Stomach smooth muscle (tissue), 2 donors: ENCODE data around the gene PDGFB.

ENCODE experiments used
- H3K27ac ChIP-seq: one replicate; pipeline ENCODE4 v1.7.0; 2013; ENCODE audit warnings: mild to moderate bottlenecking, low read length, inconsistent platforms
- H3K27me3 ChIP-seq, 2 donors: one replicate each; pipeline ENCODE4 v1.7.0; 2013; ENCODE audit warnings: low read length in 2 of 2; ENCODE audit not compliant: insufficient read depth in 2 of 2, control insufficient read depth in 1 of 2
- H3K36me3 ChIP-seq, 2 donors: one replicate each; pipeline ENCODE4 v1.7.0; 2013; ENCODE audit warnings: low read length in 2 of 2; ENCODE audit not compliant: control insufficient read depth in 2 of 2, insufficient read depth in 2 of 2
- H3K4me1 ChIP-seq: one replicate; pipeline ENCODE4 v1.7.0; 2013; ENCODE audit warnings: low read length; ENCODE audit not compliant: control insufficient read depth, insufficient read depth
- H3K4me3 ChIP-seq, 2 donors: one replicate each; pipeline ENCODE4 v1.7.0; 2013; ENCODE audit warnings: low read length in 2 of 2
- H3K9ac ChIP-seq, 2 donors: one replicate each; pipeline ENCODE4 v1.7.0; 2013; ENCODE audit warnings: low read length in 2 of 2, mild to moderate bottlenecking in 1 of 2
- H3K9me3 ChIP-seq, 2 donors: one replicate each; pipeline ENCODE4 v1.7.0; 2013; ENCODE audit warnings: low read length in 2 of 2; ENCODE audit not compliant: control insufficient read depth in 2 of 2
- donor health status: healthy.
- donor health status: Pancreatic carcinoma.

Gene PDGFB

DNA sequence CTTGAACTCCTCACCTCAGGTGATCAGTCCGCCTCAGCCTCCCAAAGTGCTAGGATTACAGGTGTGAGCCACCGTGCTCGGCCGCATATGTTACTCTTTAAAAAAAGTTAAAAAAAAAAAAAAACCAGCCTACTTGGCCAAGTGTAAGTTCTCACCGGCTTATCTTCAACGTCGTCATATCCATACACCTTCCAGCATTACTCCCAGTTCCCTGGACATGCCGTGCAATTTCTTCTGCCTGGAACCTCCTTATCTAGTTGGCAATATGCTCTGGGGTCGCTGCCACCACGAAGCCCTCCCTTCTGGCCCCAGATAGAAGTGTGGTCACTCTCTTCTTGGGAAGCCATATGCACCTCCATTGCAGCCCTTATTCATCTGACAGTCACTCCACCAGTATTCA, 56.0 kb downstream of the PDGFB start:
- Histone ChIP-seq H3K27ac (no peak overlapping the region), H3K9me3 (peaks cover 0 to 4% of the 10 kb centered on the region in 2 donors), H3K27me3 (no peaks in the 10 kb centered on the region)

DNA sequence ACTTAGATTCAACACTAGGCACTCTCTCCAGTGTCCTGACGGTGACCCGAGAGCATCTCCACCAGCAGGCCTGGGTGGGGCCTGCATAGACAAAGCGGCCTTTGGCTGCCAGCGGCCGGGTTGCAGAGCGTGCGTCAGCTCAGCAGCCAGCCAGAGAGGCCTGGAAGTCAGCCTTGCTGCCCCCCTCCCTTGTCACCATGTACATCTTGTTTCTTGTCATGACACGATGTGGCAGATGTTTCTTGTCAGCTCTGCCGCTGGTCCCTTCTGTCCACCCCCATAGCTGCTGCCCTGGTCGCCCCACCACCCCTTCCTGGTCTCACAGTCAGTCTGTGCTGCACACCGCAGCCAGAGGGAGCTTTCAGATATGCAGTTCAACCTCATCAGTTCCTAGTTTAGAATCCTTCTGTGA, 59.2 kb downstream of the PDGFB start:
- peak overlapping the region; percentile 41 for H3K27ac ChIP-seq
- no peak overlapping the region for H3K9ac ChIP-seq

More for the DNA sequence above, 56.0 kb downstream of the PDGFB start:
- H3K9ac ChIP-seq: no peak overlapping the region
- no peak overlapping the region for H3K4me3 ChIP-seq
- H3K4me1 ChIP-seq: peaks cover 16% of the 10 kb centered on the region
- no peaks in the 10 kb centered on the region for H3K36me3 ChIP-seq

DNA sequence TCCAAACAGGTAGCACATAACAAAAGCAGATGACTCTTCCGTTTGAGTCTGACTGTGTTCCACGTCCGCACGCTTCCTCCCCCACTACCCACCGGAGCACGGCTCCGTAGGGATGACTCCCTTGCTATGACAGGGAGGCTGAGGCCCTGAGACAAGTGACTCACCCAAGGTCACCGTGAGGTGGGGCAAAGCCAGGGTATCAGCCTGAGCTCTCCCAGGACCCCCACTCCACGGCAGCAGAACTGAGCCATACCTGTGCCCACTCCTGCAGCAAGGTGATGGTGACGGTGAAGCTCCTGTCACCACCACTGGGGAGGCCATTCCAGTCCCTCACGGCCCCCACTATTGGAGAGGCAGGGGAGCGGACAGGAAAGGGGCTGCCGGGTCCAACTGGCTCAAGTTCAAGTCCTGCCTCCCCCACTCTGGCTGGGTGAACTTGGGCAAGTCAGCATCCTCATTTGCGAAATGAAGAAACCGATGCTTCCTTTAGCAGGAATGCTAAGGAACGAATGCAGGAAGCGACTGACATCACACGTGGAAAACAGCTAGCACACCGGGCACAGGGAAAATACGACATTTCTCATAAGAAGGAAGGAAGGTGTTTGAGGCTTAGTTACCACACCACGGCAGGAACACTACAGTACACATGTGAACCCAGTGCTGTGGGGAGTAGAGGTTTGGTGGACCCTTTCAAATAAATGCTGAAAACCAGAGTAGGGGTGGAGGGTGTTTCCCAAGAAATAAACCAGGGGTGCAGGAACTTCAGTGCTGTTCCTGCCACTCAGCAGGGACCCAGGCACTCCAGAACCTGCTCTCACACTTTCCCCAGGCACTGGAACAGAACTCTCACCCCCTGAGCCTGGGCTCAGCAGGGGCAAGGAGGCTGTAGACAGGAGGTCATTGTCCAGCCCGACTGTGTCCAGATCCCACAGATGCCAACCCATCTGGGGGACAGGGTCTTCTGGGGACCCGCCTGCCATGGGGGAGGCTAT, 59.9 kb downstream of the PDGFB start:
- Histone ChIP-seq H3K4me3 (no peak overlapping the region), H3K4me1 (peaks cover 16% of the 10 kb centered on the region), H3K9ac (peak overlapping the region in 1 of 2 donors; percentile 13), H3K9me3 (peaks cover 0 to 8% of the 10 kb centered on the region in 2 donors), H3K36me3 (no peaks in the 10 kb centered on the region), H3K27me3 (no peaks in the 10 kb centered on the region), H3K27ac (peak overlapping the region; percentile 41)

More for the DNA sequence above, 59.2 kb downstream of the PDGFB start:
- H3K4me3 ChIP-seq: no peak overlapping the region
- H3K9me3 ChIP-seq: peaks cover 0 to 8% of the 10 kb centered on the region in 2 donors
- H3K27me3 ChIP-seq: no peaks in the 10 kb centered on the region
- H3K36me3 ChIP-seq: no peaks in the 10 kb centered on the region
- peaks cover 16% of the 10 kb centered on the region for H3K4me1 ChIP-seq

DNA sequence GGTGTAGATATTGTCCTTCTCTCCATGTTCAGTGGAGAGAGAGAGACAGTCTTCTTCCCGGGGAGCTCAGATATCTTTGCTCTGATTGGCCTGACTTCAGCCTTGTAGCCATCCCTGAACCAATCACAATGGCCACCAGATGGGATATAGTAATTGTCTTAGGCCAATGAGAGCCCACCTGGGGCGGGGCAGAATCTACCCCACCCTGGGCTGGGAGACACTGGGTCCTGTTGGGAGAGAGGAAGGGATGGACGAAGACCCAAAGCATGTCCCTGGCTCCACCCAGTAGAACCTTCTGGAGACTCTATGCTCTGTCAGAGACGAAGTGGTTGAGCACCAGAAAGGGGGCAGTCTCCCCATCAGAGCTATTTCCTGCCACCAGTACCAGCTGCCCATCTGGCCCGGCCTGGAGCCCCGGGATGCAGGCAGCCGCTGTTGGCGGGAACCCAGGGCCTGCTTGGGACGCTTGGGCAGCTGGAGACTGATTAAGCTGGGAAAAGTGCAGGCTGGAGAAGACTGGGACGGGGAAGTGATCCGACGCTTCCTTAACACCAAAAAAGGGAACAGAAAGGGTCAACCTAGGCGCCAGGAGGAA, 60.7 kb downstream of the PDGFB start:
- peaks cover 16% of the 10 kb centered on the region for H3K4me1 ChIP-seq
- peaks cover 0 to 8% of the 10 kb centered on the region in 2 donors for H3K9me3 ChIP-seq
- H3K27me3 ChIP-seq: no peaks in the 10 kb centered on the region
- H3K36me3 ChIP-seq: no peaks in the 10 kb centered on the region
- no peak overlapping the region for H3K4me3 ChIP-seq
- H3K9ac ChIP-seq: no peak overlapping the region
- peak overlapping the region; percentile 41 for H3K27ac ChIP-seq

DNA sequence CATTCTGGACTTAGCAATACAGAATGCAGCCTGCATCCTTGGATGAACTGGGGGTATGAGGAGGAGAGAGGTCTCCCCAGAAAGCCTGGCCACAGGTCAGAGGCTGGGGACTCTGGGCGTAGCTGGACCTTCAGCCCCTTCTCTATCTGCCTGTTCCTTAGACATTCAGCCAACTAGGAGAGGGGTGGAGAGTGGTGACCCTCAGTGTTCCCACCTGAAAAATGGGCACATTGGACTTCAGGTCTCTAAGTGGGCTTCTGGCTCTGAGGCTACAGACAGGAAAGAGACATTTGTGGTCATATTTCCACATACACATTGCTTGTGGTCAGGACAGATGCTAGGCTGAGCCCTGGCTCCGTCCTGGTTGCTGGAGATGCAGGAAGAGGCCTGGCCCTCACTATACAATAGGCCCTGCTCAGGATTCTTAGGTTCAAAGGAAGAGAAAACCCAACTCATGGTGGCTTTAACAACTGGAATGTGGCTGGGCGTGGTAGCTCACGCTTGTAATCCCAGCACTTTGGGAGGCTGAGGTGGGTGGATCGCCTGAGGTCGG, 62.2 kb downstream of the PDGFB start:
- peaks cover 0 to 8% of the 10 kb centered on the region in 2 donors for H3K9me3 ChIP-seq
- H3K27me3 ChIP-seq: no peaks in the 10 kb centered on the region
- no peak overlapping the region for H3K4me3 ChIP-seq
- no peak overlapping the region for H3K9ac ChIP-seq
- no peak overlapping the region for H3K27ac ChIP-seq
- H3K4me1 ChIP-seq: peaks cover 18% of the 10 kb centered on the region
- no peaks in the 10 kb centered on the region for H3K36me3 ChIP-seq

DNA sequence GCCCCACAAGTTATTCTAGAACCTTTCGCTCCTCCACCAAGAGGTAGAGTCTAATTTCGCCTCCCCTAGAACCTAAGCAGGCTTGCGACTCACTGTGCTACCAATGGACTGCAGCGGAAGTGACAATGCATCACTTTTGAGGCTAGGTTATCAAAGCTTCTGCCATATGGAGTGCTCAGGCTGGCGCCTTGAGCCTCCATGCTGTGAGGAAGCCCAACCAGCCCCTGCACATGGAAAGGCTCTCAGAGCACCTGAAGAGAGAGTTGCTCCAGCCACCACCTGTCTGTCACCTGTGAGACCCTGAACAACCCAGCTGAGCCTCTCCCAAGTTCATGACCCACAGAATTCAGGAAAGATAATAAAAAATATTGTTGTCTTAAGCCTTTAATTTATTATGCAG, 63.0 kb downstream of the PDGFB start:
- Histone ChIP-seq H3K27ac (no peak overlapping the region), H3K4me1 (peaks cover 25% of the 10 kb centered on the region), H3K9ac (no peak overlapping the region), H3K9me3 (peaks cover 0 to 8% of the 10 kb centered on the region in 2 donors), H3K27me3 (no peaks in the 10 kb centered on the region), H3K4me3 (no peak overlapping the region), H3K36me3 (no peaks in the 10 kb centered on the region)

DNA sequence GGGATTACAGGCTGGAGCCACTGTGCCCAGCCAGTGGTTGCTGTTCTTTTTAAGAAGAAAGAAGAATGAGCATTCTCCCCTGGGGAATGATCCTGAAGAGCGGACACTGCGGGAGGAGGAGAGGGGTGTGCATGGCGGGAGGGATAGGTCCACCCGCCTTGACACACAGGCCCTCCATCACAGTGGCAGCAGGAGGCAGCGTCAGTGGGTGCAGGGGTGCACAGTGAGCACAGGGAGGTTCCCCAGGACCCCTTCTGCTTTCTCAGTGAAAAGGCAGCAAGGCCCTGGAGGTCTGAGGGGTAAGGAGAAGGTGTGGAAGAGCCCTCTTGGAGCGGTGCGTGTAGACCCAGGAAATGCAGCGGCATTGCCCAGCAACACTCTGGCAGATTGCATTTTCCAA, 63.4 kb downstream of the PDGFB start:
- Histone ChIP-seq H3K9me3 (peaks cover 0 to 4% of the 10 kb centered on the region in 2 donors), H3K4me1 (peaks cover 29% of the 10 kb centered on the region), H3K9ac (no peak overlapping the region), H3K27me3 (no peaks in the 10 kb centered on the region), H3K27ac (no peak overlapping the region), H3K36me3 (no peaks in the 10 kb centered on the region), H3K4me3 (no peak overlapping the region)

DNA sequence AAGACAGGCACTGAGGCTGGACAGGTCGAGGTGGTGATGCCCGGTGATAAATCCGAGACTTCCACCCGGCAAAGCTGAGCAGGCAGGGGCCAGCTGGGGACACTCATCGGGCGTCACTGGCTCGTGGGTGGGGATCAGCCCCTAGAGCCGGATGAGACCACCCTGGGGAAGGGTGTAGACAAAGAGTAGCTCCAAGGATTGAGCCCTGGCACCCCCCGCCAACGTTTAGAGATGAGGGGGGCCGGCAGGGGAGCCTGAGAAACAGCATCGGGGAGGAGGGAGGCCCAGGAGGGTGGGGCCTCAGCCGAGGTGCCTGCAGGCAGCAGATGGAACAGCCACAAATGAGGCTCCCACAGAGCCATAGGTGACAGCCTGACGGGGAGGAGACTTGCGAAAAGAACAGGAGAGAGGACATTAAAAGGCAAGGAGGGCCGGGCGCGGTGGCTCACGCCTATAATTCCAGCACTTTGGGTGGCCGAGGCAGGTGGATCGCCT, 64.9 kb downstream of the PDGFB start:
- Histone ChIP-seq H3K27ac (no peak overlapping the region), H3K36me3 (no peaks in the 10 kb centered on the region), H3K9me3 (peaks cover 0 to 4% of the 10 kb centered on the region in 2 donors), H3K27me3 (no peaks in the 10 kb centered on the region), H3K4me1 (peaks cover 37% of the 10 kb centered on the region), H3K4me3 (no peak overlapping the region), H3K9ac (no peak overlapping the region)

DNA sequence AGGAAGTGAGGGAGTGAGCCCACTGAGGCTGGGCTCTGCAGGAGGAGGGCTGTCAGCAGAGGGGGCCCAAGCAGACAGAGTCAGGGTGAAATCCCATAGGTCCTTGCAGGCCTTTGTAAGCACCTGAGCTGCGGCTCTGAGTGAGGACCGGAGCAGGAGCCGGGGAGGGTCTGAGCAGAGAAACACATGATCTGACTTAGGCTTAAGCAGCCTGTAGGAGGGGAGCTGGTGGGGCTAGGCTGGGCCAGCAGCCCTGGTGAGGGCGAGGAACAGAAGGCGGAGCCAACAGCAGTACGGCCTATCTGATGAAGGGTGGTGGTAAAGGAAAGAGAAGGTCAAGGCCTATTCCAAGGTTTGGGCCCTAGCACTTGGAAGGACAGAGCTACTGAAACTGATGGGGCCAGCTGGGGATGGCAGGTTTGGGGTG, 65.4 kb downstream of the PDGFB start:
- H3K27ac ChIP-seq: no peak overlapping the region
- H3K27me3 ChIP-seq: no peaks in the 10 kb centered on the region
- H3K36me3 ChIP-seq: no peaks in the 10 kb centered on the region
- no peak overlapping the region for H3K4me3 ChIP-seq
- H3K4me1 ChIP-seq: peaks cover 37% of the 10 kb centered on the region
- H3K9me3 ChIP-seq: peaks cover 0 to 4% of the 10 kb centered on the region in 2 donors
- H3K9ac ChIP-seq: no peak overlapping the region

DNA sequence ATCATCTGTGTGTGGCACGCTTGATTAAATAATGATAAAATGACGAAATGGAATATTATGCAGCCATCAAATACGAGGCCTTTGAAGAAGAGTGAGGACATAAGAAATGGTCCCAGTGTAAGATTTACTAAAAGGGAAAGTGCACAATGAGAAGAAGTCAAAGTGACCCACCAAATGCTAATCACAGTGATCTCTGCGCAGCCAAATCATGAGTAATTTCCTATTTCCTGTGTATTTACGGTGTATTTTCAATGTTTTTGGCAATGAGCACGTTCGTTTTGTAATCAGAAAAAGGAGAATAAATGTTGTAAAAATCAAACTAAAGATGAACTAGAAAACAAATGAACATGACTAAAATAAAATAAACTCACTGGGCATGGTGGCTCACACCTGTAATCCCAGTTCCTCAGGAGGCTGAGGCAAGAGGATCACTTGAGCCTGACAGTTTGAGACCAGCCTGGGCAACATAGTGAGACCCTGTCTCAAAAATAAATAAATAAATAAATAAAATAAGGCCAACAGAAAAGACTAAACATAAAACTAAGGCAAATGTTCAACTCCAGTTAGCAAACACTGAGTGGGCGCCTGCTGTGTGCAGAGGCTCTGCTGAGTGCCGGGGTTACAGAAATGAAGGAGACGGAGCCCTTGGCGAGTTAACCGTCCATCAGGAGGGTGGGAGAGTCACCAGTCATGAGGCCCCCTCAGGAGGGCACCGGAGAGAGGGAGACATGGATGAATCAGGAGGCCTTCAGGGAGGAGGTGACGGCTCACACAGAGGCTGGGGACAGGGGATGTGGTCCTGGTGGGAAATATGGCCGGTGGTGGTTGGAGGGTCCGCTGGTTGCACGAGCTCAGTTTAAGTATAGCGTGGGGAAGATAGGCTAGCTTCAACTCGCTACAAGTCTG, 66.3 kb downstream of the PDGFB start:
- Histone ChIP-seq H3K9ac (no peak overlapping the region), H3K9me3 (peaks cover 0 to 4% of the 10 kb centered on the region in 2 donors), H3K4me1 (peaks cover 42% of the 10 kb centered on the region), H3K4me3 (no peak overlapping the region), H3K27ac (peak overlapping the region; percentile 6), H3K27me3 (no peaks in the 10 kb centered on the region), H3K36me3 (no peaks in the 10 kb centered on the region)
